ENCODE measurements around the gene ITGB3BP. TPM values are rescaled to one million over a fixed set of nuclear protein-coding genes. Genes with fewer than 3 reads are reported as not detected.

Gene ITGB3BP
- total and polyA plus RNA-seq, 2 of the 8 experiments (the other 6 are each of a cell fraction or from before 2014, with no cell fraction given): 17.6 to 49.1 TPM

DNA sequence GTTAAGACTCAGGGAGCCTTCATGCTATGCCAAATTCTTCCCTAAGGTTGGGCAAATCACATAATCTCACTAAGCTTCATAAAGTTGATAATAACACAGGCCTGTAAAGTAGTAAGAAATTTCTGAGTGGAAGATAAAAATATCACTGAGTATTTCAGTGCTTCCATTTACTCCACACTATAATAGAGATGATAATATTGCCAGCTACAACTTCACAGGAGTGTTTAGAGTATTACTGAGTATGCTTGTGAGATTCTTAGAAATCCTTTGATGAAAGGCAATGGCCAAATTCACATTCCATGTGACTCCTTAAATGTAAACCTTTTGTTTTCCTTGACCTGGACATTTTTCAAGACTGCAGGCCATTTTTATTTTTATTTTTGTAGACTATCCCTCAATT is 10.4 kb downstream of the ITGB3BP start:
- Histone ChIP-seq H3K4me3 (ENCODE audit: extremely low read depth in 1 of 4, insufficient read depth in 2 of 4, low read depth in 3 of 4, low read length in 4 of 4) (no peak overlapping the region), H3K4me1 (replicated peaks in 1 of 4; ENCODE audit: control insufficient read depth in 3 of 4, insufficient read depth in 4 of 4, low read length in 3 of 4) (no peaks in the 10 kb centered on the region), H3K27me3 (replicated peaks in 1 of 4; ENCODE audit: control insufficient read depth in 3 of 4, extremely low read depth in 1 of 4, insufficient read depth in 3 of 4, low read length in 3 of 4) (no peaks in the 10 kb centered on the region), H4K20me1 (replicated peaks in 1 of 2; ENCODE audit: control insufficient read depth in 1 of 2, insufficient read depth in 2 of 2, low read length in 2 of 2) (no peaks in the 10 kb centered on the region), H2AK5ac (ENCODE audit: low read depth, low read length) (no peak overlapping the region), H3K14ac (ENCODE audit: insufficient read length) (no peak overlapping the region), H3K4ac (replicated peaks; ENCODE audit: insufficient read length, low read depth, low read length) (no peak overlapping the region), H2AFZ (ENCODE audit: low read length) (no peak overlapping the region), H4K91ac (replicated peaks; ENCODE audit: insufficient read length, low read length) (no peak overlapping the region), H4K5ac (ENCODE audit: insufficient read length, low read depth, low read length) (no peak overlapping the region), H2BK5ac (ENCODE audit: low read depth, low read length) (no peak overlapping the region), H3K36me3 (ENCODE audit: control insufficient read depth in 2 of 4, insufficient read depth in 4 of 4, low read length in 3 of 4) (peaks cover 0 to 3% (median 0%) of the 10 kb centered on the region in 4 experiments; a peak in 1 of 8 replicates), H2BK120ac (replicated peaks; ENCODE audit: low read depth, low read length) (no peak overlapping the region), H3K9me3 (ENCODE audit: insufficient read depth in 2 of 2, low read depth in 1 of 2, low read length in 1 of 2) (no peaks in the 10 kb centered on the region; a peak in 1 of 4 replicates), H3K79me2 (ENCODE audit: control insufficient read depth in 1 of 2, insufficient read depth in 2 of 2, low read length in 2 of 2) (peaks cover 0 to 4% of the 10 kb centered on the region in 2 experiments; a peak in 2 of 4 replicates), H3K27ac (ENCODE audit: low read depth, low read length) (no peak overlapping the region), H3K9ac (replicated peaks in 1 of 4; ENCODE audit: extremely low read depth in 1 of 4, low read depth in 3 of 4, low read length in 3 of 4) (no peak overlapping the region), H3K4me2 (ENCODE audit: insufficient read depth in 1 of 2, low read depth in 2 of 2, low read length in 2 of 2) (no peak overlapping the region), H2BK12ac (ENCODE audit: low read depth, low read length) (no peak overlapping the region), H3K79me1 (ENCODE audit: low read depth, low read length) (no peaks in the 10 kb centered on the region), H3K23ac (ENCODE audit: insufficient read length) (no peak overlapping the region), H3K56ac (replicated peaks; ENCODE audit: insufficient read length, low read depth, low read length) (no peak overlapping the region), H3K23me2 (ENCODE audit: low read depth, low read length) (no peaks in the 10 kb centered on the region), H4K8ac (ENCODE audit: extremely low read depth, insufficient read depth, low read length) (no peak overlapping the region), H2BK15ac (ENCODE audit: low read length) (no peak overlapping the region), H3K18ac (ENCODE audit: extremely low read depth, low read length) (no peak overlapping the region), H2BK20ac (ENCODE audit: low read length) (no peak overlapping the region)
- DNase-seq (ENCODE audit: low read depth in 1 of 2, low spot score in 2 of 2) (no peak), FAIRE-seq (no peak)
- CTCF ChIA-PET (ENCODE audit: partially characterized antibody): no interaction called here
- POLR2A ChIA-PET (ENCODE audit: partially characterized antibody): no interaction called here
- TF ChIP-seq CHD2 (IDR thresholded peaks at IDR 0.05; ENCODE audit: low read length): no peak
- no peak for TF ChIP-seq POLR2AphosphoS5 (IDR thresholded peaks at IDR 0.05; ENCODE audit: low read depth, low read length)
- no peak for TF ChIP-seq EP300 (IDR thresholded peaks at IDR 0.05; ENCODE audit: borderline replicate concordance in 1 of 2, low read depth in 2 of 2, low read length in 2 of 2)
- TF ChIP-seq, protein P1, sequence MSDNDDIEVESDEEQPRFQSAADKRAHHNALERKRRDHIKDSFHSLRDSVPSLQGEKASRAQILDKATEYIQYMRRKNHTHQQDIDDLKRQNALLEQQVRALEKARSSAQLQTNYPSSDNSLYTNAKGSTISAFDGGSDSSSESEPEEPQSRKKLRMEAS (IDR thresholded peaks at IDR 0.05): no peak
- TF ChIP-seq SP4 (IDR thresholded peaks at IDR 0.05; ENCODE audit: low read length): no peak
- TF ChIP-seq JUN (IDR thresholded peaks at IDR 0.05; ENCODE audit: low read depth, low read length): no peak
- TF ChIP-seq KDM4A (IDR thresholded peaks at IDR 0.05; ENCODE audit: low read depth, low read length, severe bottlenecking): no peak
- no peak for TF ChIP-seq PHF8 (conservative IDR thresholded peaks at IDR 0.05; ENCODE audit: low read depth, low read length)
- no peak for TF ChIP-seq EZH2 (IDR thresholded peaks at IDR 0.05; ENCODE audit: low read depth, low read length, severe bottlenecking)
- TF ChIP-seq HDAC6 (IDR thresholded peaks at IDR 0.05; ENCODE audit: low read depth, low read length): no peak
- no peak for TF ChIP-seq JUND (IDR thresholded peaks at IDR 0.05; ENCODE audit: low read length)
- no peak for TF ChIP-seq SP2 (IDR thresholded peaks at IDR 0.05; ENCODE audit: low read length)
- no peak for TF ChIP-seq NANOG (IDR thresholded peaks at IDR 0.05; ENCODE audit: insufficient read depth, low read depth, low read length, poor library complexity, severe bottlenecking)
- TF ChIP-seq, protein P2, sequence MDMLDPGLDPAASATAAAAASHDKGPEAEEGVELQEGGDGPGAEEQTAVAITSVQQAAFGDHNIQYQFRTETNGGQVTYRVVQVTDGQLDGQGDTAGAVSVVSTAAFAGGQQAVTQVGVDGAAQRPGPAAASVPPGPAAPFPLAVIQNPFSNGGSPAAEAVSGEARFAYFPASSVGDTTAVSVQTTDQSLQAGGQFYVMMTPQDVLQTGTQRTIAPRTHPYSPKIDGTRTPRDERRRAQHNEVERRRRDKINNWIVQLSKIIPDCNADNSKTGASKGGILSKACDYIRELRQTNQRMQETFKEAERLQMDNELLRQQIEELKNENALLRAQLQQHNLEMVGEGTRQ (IDR thresholded peaks at IDR 0.05; ENCODE audit: low read length): no peak

Data from H1 (cell line).